HS-27A (cell line): ENCODE results near the gene STRN3.

ENCODE experiments used
- DNase-seq: peaks from one replicate; pipeline ENCODE4 v3.0.0-alpha.2; 2012; ENCODE audit warnings: low read depth, missing footprints

Gene STRN3

DNA sequence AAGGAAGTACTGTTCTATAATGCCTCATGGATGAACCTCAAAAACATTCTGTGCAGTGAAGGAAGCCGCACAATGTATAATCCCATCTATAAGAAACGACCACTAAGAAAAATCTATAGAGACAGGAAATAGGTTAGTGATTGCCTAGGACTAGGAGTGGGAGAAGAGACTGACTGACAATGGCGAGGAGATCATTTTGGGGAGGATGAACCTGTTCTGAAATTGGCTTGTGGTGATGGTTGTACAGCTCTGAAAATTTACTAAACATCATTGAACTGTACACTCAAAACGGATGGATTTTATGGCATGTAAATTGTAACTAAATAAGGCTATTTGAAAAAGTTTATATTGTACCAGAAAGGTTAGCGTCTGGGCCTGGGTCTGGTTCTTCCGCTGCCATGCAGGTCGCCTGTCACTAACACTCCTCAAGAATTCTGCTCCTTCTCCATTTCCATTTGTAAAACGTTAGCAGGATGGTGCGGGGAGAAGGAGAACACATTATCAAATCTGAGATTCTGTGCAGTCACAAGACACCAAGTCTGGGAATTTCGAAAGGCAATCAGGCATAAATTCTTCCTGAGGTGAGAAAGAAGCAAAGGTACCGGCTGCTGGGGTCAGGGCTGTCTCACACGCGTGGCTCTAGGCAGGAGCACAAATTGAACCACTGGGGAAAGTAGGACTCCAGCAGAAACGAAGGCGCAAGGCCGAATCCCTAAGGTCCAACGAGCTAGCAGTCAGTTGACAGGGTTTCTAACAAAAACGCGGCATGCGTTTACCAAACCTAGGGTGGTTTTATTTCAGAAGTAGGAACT is 152.7 kb downstream of the STRN3 start:
- DNase-seq, result no peak

GRCh38 chr14:30872602-30873001 is 153.6 kb downstream of the STRN3 start:
- no peak for DNase-seq

- no peak for DNase-seq
Observed at GRCh38 chr14:30869551-30870155, 156.5 kb downstream of the STRN3 start.

DNA sequence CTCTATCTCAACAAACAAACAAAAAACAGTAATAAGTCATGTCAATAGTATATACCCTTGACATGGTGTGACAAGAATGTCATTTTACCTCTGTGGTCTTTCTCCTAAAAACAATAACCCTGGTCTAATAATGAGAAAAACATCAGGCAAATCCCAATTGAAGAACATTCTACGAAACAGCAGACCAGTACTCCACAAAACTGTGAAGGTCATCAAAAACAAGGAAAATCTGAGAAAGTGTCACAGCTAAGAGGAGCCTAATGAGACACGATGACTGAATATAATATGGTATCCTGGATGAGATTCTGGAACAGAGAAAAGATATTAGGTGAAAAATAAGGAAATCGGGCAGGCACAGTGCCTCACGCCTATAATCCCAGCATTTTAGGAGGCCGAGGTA is 157.4 kb downstream of the STRN3 start:
- DNase-seq, result no peak

GRCh38 chr14:30864934-30865333 is 161.2 kb downstream of the STRN3 start:
- DNase-seq, result no peak

DNA sequence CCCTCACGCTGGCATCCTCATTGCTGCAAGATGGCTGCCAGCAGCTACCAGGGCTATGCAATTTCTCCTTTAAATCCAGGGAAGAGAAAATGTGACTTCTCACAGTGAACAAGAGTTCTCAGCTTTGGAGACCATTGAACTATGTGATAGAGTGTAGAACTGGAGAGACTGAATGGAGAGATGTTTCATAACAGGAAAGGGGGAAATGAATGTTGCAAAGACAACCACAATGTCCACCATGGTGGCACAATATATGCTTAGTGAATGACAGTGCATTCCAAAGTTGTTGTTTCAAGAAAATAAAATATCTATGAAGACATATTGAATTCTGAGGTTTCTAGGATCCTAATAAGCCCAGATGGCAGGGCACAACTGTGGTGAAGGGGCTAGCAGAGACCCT is 165.0 kb downstream of the STRN3 start:
- no peak for DNase-seq

DNA sequence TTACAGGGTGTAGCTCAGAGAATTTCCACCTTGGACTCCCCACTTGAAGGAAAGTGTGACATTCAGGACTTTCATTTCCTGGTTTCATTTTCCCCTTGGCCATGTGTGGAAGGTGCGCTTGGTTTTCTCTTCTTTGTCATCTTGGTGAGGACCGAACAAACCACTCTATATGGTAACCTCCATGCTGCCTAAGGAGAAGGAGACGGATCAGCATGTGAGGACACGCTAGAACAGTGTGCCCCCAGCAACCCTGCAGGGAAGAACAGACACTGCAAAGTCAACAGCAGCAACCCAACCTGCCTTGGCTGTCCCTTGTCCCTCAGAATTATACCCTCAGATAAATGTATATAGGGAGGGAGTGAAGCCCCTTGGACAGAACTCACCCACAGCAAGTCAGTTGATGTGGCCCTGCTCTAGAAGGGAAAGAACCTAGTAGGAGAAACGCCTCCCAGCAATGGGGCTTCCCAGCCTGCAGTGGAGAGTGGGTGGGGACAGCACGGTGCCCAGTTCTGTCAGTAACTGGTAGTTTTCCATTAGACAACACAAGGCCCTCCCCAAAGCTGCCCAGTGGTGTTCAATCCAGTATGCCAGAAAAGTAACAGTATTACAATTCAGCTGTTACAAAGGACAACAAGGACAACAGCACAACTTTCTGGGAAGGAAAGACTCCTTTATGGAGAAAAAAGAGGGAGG is 170.7 kb downstream of the STRN3 start:
- DNase-seq, result no peak

GRCh38 chr14:30854492-30854891 is 171.7 kb downstream of the STRN3 start:
- DNase-seq, result no peak

DNA sequence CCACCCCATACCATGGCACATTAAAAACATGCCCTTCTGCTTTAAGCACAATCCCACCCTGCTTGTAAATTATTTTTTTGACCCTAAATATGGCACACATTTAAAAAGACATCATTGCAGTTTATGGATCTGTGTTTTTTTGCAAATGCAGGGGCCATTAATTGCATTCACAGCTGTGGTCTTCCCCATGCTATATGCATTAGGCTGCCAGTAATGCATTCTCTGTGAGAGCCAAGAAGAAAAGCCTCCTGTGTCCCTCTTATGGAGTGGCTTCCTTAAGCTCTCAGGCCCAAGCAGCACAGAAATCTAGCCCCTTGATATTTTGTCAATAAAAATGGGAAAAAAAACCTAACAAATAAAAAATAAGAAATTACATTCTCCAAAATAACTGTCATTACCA is 172.2 kb downstream of the STRN3 start:
- DNase-seq, result no peak

DNA sequence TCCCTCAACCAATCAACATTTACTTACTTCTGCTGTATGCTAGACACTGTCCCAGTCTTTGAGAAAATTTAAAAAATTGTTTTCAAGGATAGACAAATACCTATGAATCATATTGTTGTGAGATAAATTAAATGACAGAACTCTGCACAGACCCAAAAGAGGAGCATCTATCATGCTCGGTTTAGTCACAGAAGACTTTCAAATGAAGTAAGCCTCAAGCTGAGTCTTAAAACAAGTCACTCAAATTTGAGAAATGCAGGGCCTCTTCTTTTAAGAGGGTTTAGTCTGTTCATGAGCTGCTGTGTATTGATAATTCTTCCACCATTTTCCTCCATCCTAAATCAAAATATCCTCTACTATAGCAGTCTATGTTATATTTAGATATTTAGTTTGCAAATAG is 176.2 kb downstream of the STRN3 start:
- no peak for DNase-seq

DNA sequence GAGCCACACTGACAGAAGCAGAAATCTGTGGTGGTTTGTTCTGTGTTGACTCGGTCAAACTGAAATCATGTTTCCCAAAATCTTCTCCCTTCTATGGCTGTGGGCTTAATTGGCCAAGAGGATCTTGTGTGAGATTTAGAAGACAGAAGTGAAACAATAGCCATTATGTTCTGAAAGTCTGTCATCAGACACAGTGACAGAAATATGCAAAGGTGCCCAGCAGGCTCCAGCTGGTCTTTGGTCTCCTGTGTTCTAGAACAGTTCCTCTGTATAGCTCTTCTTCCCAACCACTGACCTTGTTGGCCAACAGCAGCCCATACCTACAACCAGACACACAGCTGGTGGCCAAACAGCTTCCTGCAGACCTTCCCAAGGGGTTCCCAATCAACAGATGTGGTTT is 176.8 kb downstream of the STRN3 start:
- no peak for DNase-seq

GRCh38 chr14:30848449-30849240 is 177.5 kb downstream of the STRN3 start:
- no peak for DNase-seq
